Neuron (in vitro differentiated cells): ENCODE data around the gene ZBP1.

ENCODE experiments used
- H2AFZ ChIP-seq: one replicate; pipeline ENCODE4 v1.6.1; 2013; ENCODE audit warnings: low read depth, mild to moderate bottlenecking, inconsistent platforms, low read length, moderate library complexity
- H3K27me3 ChIP-seq: one replicate; pipeline ENCODE4 v1.6.1; 2013; ENCODE audit warnings: low read length; ENCODE audit not compliant: insufficient read depth
- H3K36me3 ChIP-seq: one replicate; pipeline ENCODE4 v1.6.1; 2013; ENCODE audit warnings: low read length; ENCODE audit not compliant: insufficient read depth
- H3K4me1 ChIP-seq: one replicate; pipeline ENCODE4 v1.6.1; 2013; ENCODE audit warnings: low read length; ENCODE audit not compliant: insufficient read depth
- H3K4me3 ChIP-seq: 2 replicates; pipeline ENCODE4 v1.5.1; 2013; ENCODE audit warnings: mild to moderate bottlenecking, low read length, moderate library complexity
- H3K9me3 ChIP-seq: one replicate; pipeline ENCODE4 v1.6.1; 2013; ENCODE audit warnings: low read length

Gene ZBP1

GRCh38 chr20:57601737-57602136, 18.5 kb downstream of the ZBP1 start:
- no peak overlapping the region for H3K4me3 ChIP-seq
- H3K4me1 ChIP-seq: no peaks in the 10 kb centered on the region
- H3K36me3 ChIP-seq: no peaks in the 10 kb centered on the region
- H2AFZ ChIP-seq: no peak overlapping the region
- peaks cover 21% of the 10 kb centered on the region for H3K27me3 ChIP-seq
- no peaks in the 10 kb centered on the region for H3K9me3 ChIP-seq

- no peaks in the 10 kb centered on the region for H3K4me1 ChIP-seq
- H3K36me3 ChIP-seq: no peaks in the 10 kb centered on the region
- no peaks in the 10 kb centered on the region for H3K9me3 ChIP-seq
- peaks cover 21% of the 10 kb centered on the region for H3K27me3 ChIP-seq
- no peak overlapping the region for H3K4me3 ChIP-seq
- H2AFZ ChIP-seq: no peak overlapping the region
Measured at GRCh38 chr20:57601211-57601570, 19.0 kb downstream of the ZBP1 start.

GRCh38 chr20:57600320-57601210, 19.7 kb downstream of the ZBP1 start:
- peaks cover 21% of the 10 kb centered on the region for H3K27me3 ChIP-seq
- H3K4me3 ChIP-seq: no peak overlapping the region
- no peak overlapping the region for H2AFZ ChIP-seq
- no peaks in the 10 kb centered on the region for H3K36me3 ChIP-seq
- no peaks in the 10 kb centered on the region for H3K9me3 ChIP-seq
- no peaks in the 10 kb centered on the region for H3K4me1 ChIP-seq

- Histone ChIP-seq H3K4me1 (no peaks in the 10 kb centered on the region), H3K36me3 (no peaks in the 10 kb centered on the region), H3K4me3 (no peak overlapping the region), H3K27me3 (peaks cover 22% of the 10 kb centered on the region), H2AFZ (no peak overlapping the region), H3K9me3 (no peaks in the 10 kb centered on the region)
Measured at GRCh38 chr20:57598491-57598890, 21.7 kb downstream of the ZBP1 start.

GRCh38 chr20:57598060-57598459, 22.2 kb downstream of the ZBP1 start:
- Histone ChIP-seq H3K4me3 (no peak overlapping the region), H2AFZ (no peak overlapping the region), H3K4me1 (no peaks in the 10 kb centered on the region), H3K9me3 (no peaks in the 10 kb centered on the region), H3K36me3 (no peaks in the 10 kb centered on the region), H3K27me3 (peaks cover 25% of the 10 kb centered on the region)

GRCh38 chr20:57596998-57597939, 23.0 kb downstream of the ZBP1 start:
- H3K36me3 ChIP-seq: no peaks in the 10 kb centered on the region
- H3K4me3 ChIP-seq: no peak overlapping the region
- H3K27me3 ChIP-seq: peaks cover 25% of the 10 kb centered on the region
- H2AFZ ChIP-seq: no peak overlapping the region
- H3K9me3 ChIP-seq: no peaks in the 10 kb centered on the region
- H3K4me1 ChIP-seq: no peaks in the 10 kb centered on the region

- Histone ChIP-seq H3K4me1 (no peaks in the 10 kb centered on the region), H3K27me3 (peaks cover 28% of the 10 kb centered on the region), H3K9me3 (no peaks in the 10 kb centered on the region), H2AFZ (no peak overlapping the region), H3K36me3 (no peaks in the 10 kb centered on the region), H3K4me3 (no peak overlapping the region)
Measured at GRCh38 chr20:57596358-57596757, 23.9 kb downstream of the ZBP1 start.

- no peak overlapping the region for H3K4me3 ChIP-seq
- H3K4me1 ChIP-seq: no peaks in the 10 kb centered on the region
- peaks cover 28% of the 10 kb centered on the region for H3K27me3 ChIP-seq
- H2AFZ ChIP-seq: no peak overlapping the region
- no peaks in the 10 kb centered on the region for H3K36me3 ChIP-seq
- no peaks in the 10 kb centered on the region for H3K9me3 ChIP-seq
Measured at GRCh38 chr20:57595041-57596030, 24.9 kb downstream of the ZBP1 start.

GRCh38 chr20:57594092-57594951, 25.9 kb downstream of the ZBP1 start:
- Histone ChIP-seq H2AFZ (no peak overlapping the region), H3K4me1 (no peaks in the 10 kb centered on the region), H3K27me3 (peaks cover 28% of the 10 kb centered on the region), H3K4me3 (no peak overlapping the region), H3K9me3 (no peaks in the 10 kb centered on the region), H3K36me3 (no peaks in the 10 kb centered on the region)

GRCh38 chr20:57593134-57593886, 26.9 kb downstream of the ZBP1 start:
- Histone ChIP-seq H3K36me3 (no peaks in the 10 kb centered on the region), H3K27me3 (peaks cover 20% of the 10 kb centered on the region), H3K4me3 (no peak overlapping the region), H3K4me1 (no peaks in the 10 kb centered on the region), H3K9me3 (no peaks in the 10 kb centered on the region), H2AFZ (no peak overlapping the region)

GRCh38 chr20:57592263-57593092, 27.7 kb downstream of the ZBP1 start:
- Histone ChIP-seq H3K4me3 (no peak overlapping the region), H3K4me1 (no peaks in the 10 kb centered on the region), H3K36me3 (no peaks in the 10 kb centered on the region), H2AFZ (no peak overlapping the region), H3K27me3 (peaks cover 16% of the 10 kb centered on the region), H3K9me3 (no peaks in the 10 kb centered on the region)
